ENCODE measurements around the gene CCDC80. TPM values are rescaled to one million over a fixed set of nuclear protein-coding genes. Genes with fewer than 3 reads are reported as not detected.

Gene CCDC80
- total and polyA plus RNA-seq, 9 of the 15 experiments (the other 6 are each of a cell fraction or from before 2014, with no cell fraction given) = 0.17 to 2.0 (median 1.1) TPM

DNA sequence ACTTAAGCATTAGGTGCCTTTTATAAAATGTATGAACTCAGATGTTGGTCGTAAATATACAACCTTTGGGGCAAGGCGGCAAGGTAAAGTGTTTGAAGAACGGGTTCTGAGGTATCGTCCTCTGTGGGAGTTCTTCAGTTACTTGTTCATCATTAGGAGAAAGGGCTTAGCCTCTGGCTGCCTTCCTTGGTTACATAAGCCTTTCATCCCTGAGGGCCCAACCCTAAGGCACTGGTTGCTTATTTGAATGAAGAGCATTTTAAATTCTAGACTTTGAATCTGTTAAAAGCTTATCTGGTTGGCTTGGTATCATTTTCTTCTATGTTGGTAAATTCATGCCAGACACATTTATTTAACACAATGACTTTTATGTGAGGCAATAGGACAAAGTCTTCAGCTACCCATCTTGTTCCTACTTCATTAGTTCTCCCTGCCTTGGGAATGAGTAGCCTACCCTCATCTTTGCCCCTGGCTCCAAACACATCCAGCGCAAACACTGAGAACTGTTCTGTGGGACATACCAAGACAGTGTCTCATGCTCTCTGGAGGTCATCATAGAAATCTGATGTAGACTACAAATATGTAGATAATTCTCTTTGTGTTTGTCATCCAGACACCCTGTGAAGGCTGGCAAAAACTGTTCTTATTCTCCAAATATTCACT is 12.4 kb upstream of the CCDC80 start (continued):
- TF ChIP-seq BDP1 (IDR thresholded peaks at IDR 0.05; ENCODE audit: insufficient read depth, insufficient read length) (no peak), SIRT6 (IDR thresholded peaks at IDR 0.05; ENCODE audit: low read depth, low read length) (no peak), MYNN (IDR thresholded peaks at IDR 0.05) (no peak), MYNN (CRISPR knock-in tag; IDR thresholded peaks at IDR 0.05) (no peak), HMGN3 (IDR thresholded peaks at IDR 0.05; ENCODE audit: borderline replicate concordance, extremely low read depth, insufficient read length, low read depth, low read length) (no peak), E4F1 (CRISPR knock-in tag; IDR thresholded peaks at IDR 0.05; ENCODE audit: borderline replicate concordance) (no peak), ZC3H8 (IDR thresholded peaks at IDR 0.05) (no peak)

GRCh38 chr3:112651516-112651915 is 10.6 kb upstream of the CCDC80 start:
- H3K4me1 ChIP-seq (replicated peaks in 1 of 2; ENCODE audit: control insufficient read depth in 2 of 2, insufficient read depth in 2 of 2, low read length in 2 of 2) = peaks cover 0 to 2% of the 10 kb centered on the region in 2 experiments; a peak in 1 of 5 replicates

More at GRCh38 chr3:112651516-112651915, 10.6 kb upstream of the CCDC80 start:
- no peaks in the 10 kb centered on the region for H3K27me3 ChIP-seq (ENCODE audit: control insufficient read depth in 2 of 2, insufficient read depth in 2 of 2, low read length in 2 of 2)
- H3K27ac ChIP-seq (ENCODE audit: extremely low read depth, low read depth, low read length) = no peak overlapping the region
- ChIA-PET POLR2A (interaction anchor here (0.6 to 1.2 kb wide), 3 partner anchors 9 to 1058 kb away, joined by 3 to 5 read pairs (median 4); partner anchors contain the start of gene GTPBP8), CTCF (ENCODE audit: low intra/inter-chr PET ratio) (no interaction called here)
- FAIRE-seq = no peak
- TF ChIP-seq PATZ1 (CRISPR knock-in tag; IDR thresholded peaks at IDR 0.05; ENCODE audit: borderline replicate concordance) = no peak
- TF ChIP-seq ZFX (CRISPR knock-in tag; IDR thresholded peaks at IDR 0.05) = no peak
- TF ChIP-seq ZNF431 (CRISPR knock-in tag; IDR thresholded peaks at IDR 0.05) = no peak
- no peak for TF ChIP-seq CHD1 (IDR thresholded peaks at IDR 0.05; ENCODE audit: low read length)
- no peak for TF ChIP-seq SMARCA5 (IDR thresholded peaks at IDR 0.05)
- no peak for TF ChIP-seq XRCC3 (IDR thresholded peaks at IDR 0.05)
- TF ChIP-seq U2AF1 (optimal IDR thresholded peaks at IDR 0.05; ENCODE audit: low read depth, low read length) = no peak
- TF ChIP-seq, protein P1, sequence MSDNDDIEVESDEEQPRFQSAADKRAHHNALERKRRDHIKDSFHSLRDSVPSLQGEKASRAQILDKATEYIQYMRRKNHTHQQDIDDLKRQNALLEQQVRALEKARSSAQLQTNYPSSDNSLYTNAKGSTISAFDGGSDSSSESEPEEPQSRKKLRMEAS (CRISPR knock-in tag; IDR thresholded peaks at IDR 0.05) = no peak
- no peak for TF ChIP-seq MAFF (IDR thresholded peaks at IDR 0.05; ENCODE audit: low read length)
- TF ChIP-seq ZNF217 (CRISPR knock-in tag; IDR thresholded peaks at IDR 0.05) = no peak
- no peak for TF ChIP-seq POLR3A (IDR thresholded peaks at IDR 0.05; ENCODE audit: borderline replicate concordance, extremely low read depth, insufficient read depth, insufficient read length)
- H4K20me1 ChIP-seq (replicated peaks; ENCODE audit: control insufficient read depth, insufficient read depth, low read length) = no peaks in the 10 kb centered on the region
- in situ Hi-C loops (cut with MboI) = no loop called here
- no peak overlapping the region for H3K9ac ChIP-seq (ENCODE audit: insufficient read depth in 1 of 2, low read depth in 2 of 2, low read length in 2 of 2)
- no TSS peak for BruUV-seq (replicated peaks)
- H3K4me2 ChIP-seq (ENCODE audit: insufficient read depth, low read length) = no peak overlapping the region
- no peaks in the 10 kb centered on the region for H3K9me1 ChIP-seq (ENCODE audit: control insufficient read depth, insufficient read depth, low read length)
- no peaks in the 10 kb centered on the region for H3K79me2 ChIP-seq (ENCODE audit: control insufficient read depth, insufficient read depth, low read length)
- H3K36me3 ChIP-seq (ENCODE audit: control insufficient read depth, insufficient read depth, low read length) = no peaks in the 10 kb centered on the region
- H3K4me3 ChIP-seq = no peak overlapping the region
- DNase-seq (ENCODE audit: extremely low read depth in 1 of 4, low spot score in 3 of 4) = no peak
- no peak for ATAC-seq
- intact Hi-C loops (cut with micrococcal nuclease) = no loop called here
- WGBS (ENCODE audit: insufficient coverage, low coverage, missing lambda C conversion rate) = 7% methylated on average over 2 of the region's 2 CpGs
- H3K9me3 ChIP-seq (replicated peaks; ENCODE audit: control insufficient read depth, insufficient read depth, low read depth, low read length) = no peaks in the 10 kb centered on the region
- H2AFZ ChIP-seq (ENCODE audit: low read depth, low read length) = no peak overlapping the region

Data from K562 (cell line).